Prostate gland (tissue), 2 donors: ENCODE results near the gene GNG8.

ENCODE experiments used
- CTCF ChIP-seq, 4 experiments: fragments of 200-600 bp in 2 of 4; fragments of 450-650 bp in 2 of 4; sonication (generic) in 2 of 4; IDR thresholded peaks; 1 replicate in 3 of 4; 2 replicates in 1 of 4; pipeline ENCODE4 v1.5.1; 2016 to 2019; ENCODE audit warnings: antibody characterized with exemption in 4 of 4, mild to moderate bottlenecking in 2 of 4, moderate library complexity in 2 of 4
- POLR2A ChIP-seq: fragments of 450-650 bp; IDR thresholded peaks from one replicate; pipeline ENCODE4 v1.6.1; 2016; ENCODE audit warnings: antibody characterized with exemption, mild to moderate bottlenecking
- POLR2AphosphoS5 ChIP-seq: sonication (generic); formaldehyde crosslinking; IDR thresholded peaks from one replicate; pipeline ENCODE4 v1.6.1; 2017; ENCODE audit warnings: antibody characterized with exemption

DNA sequence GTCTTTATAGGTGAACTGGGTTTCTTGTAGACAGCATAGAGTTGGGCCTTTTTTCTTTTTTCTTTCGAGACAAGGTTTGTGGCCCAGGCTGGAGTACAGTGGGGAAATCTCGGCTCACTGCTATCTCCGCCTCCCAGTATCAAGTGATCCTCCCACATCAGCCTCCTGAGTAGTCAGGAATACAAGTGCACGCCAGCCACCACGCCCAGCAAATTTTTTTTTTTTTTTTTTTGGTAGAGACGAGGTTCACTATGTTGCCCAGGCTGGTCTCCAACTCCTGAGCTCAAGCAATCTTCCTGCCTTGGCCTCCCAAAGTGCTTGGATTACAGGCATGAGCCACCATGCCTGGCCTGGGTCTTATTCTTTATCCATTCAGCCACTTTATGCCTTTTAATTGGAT lies 40.0 kb downstream of the GNG8 start:
- TF ChIP-seq CTCF (IDR thresholded peaks at IDR 0.05) (no peak), POLR2A (no peak), POLR2AphosphoS5 (no peak)
